Posterior vena cava (tissue), 2 donors: Measurements from ENCODE around the gene FCGR2B. TPM values are rescaled to one million over a fixed set of nuclear protein-coding genes. Genes with fewer than 3 reads are reported as not detected.
"Not testable (repeated sequence)": the region's sequence is repeated elsewhere in the genome, so short reads cannot be mapped to it uniquely, and the experiment has no call there.

Experiments
- DNase-seq: peaks from one replicate; pipeline ENCODE4 v3.0.0-alpha.2; 2020; ENCODE audit warnings: low spot score
- intact Hi-C, 2 donors: fragments of 100-400 bp; cut with DNase I; formaldehyde crosslinking; loops; one replicate each; pipeline versions ENCODE4 v1.14.1 to v1.14.2; 2022 to 2023
- total RNA-seq, 2 donors: library from RNA; stranded (reverse); fragmentation: NEBNext Ultra II Directional; extraction: Animal tissue kit (Norgen Biotek cat#: 25700); gene quantifications; one replicate each; pipeline ENCODE4 v1.2.1, GENCODE V29; 2021
- donor health status: DM: yes; HTN: yes; CAD: no.
- donor health status: DM: yes; HTN: yes; CAD: no.

Gene FCGR2B
- total RNA-seq, 2 donors from 2014 or later, result 7.4 to 33.0 TPM

GRCh38 chr1:161691846-161692245 is 28.9 kb downstream of the FCGR2B start:
- DNase-seq, result no peak
- intact Hi-C loops, result no loop called here

- intact Hi-C loops, DNase-seq: not testable (repeated sequence)
Measured at GRCh38 chr1:161693020-161693712, 30.2 kb downstream of the FCGR2B start.

- DNase-seq, intact Hi-C loops: not testable (repeated sequence)
Measured at GRCh38 chr1:161698302-161698701, 35.4 kb downstream of the FCGR2B start.

GRCh38 chr1:161702250-161702649 is 39.3 kb downstream of the FCGR2B start:
- intact Hi-C loops, result no loop called here
- no peak for DNase-seq

GRCh38 chr1:161705537-161705936 is 42.6 kb downstream of the FCGR2B start:
- intact Hi-C loops, result no loop called here
- no peak for DNase-seq

- DNase-seq, result no peak
- intact Hi-C loops, result no loop called here
Measured at GRCh38 chr1:161706113-161706481, 43.2 kb downstream of the FCGR2B start.

- intact Hi-C loops, result no loop called here
- no peak for DNase-seq
Measured at GRCh38 chr1:161706482-161707347, 43.8 kb downstream of the FCGR2B start, which contains the start of gene FCRLA. Gene FCRLA (plus strand): TSS chr1:161707229. CDS start chr1:161707265, 36 bp downstream.

GRCh38 chr1:161707503-161707902 is 44.6 kb downstream of the FCGR2B start:
- DNase-seq, result no peak
- intact Hi-C loops, result no loop called here

- DNase-seq, result no peak
- intact Hi-C loops, result no loop called here
Measured at GRCh38 chr1:161709373-161709772, 46.4 kb downstream of the FCGR2B start.

GRCh38 chr1:161710560-161710959 is 47.6 kb downstream of the FCGR2B start:
- intact Hi-C loops, result no loop called here

GRCh38 chr1:161718559-161719324 is 55.8 kb downstream of the FCGR2B start:
- intact Hi-C loops, result no loop called here

More at GRCh38 chr1:161710560-161710959, 47.6 kb downstream of the FCGR2B start:
- no peak for DNase-seq

GRCh38 chr1:161719325-161719611 is 56.3 kb downstream of the FCGR2B start:
- intact Hi-C loops, result no loop called here
- no peak for DNase-seq

More at GRCh38 chr1:161718559-161719324, 55.8 kb downstream of the FCGR2B start:
- no peak for DNase-seq

- no peak for DNase-seq
- intact Hi-C loops, result no loop called here
Measured at GRCh38 chr1:161720422-161720821, 57.5 kb downstream of the FCGR2B start.

- intact Hi-C loops, result no loop called here
- DNase-seq, result no peak
Measured at GRCh38 chr1:161720956-161721737, 58.2 kb downstream of the FCGR2B start, which contains the start of gene FCRLB. Gene FCRLB (plus strand): TSS chr1:161721544. CDS start chr1:161722673, 1,129 bp downstream.

GRCh38 chr1:161721738-161722343 is 58.9 kb downstream of the FCGR2B start:
- DNase-seq, result no peak
- intact Hi-C loops, result no loop called here

- intact Hi-C loops, result no loop called here
- no peak for DNase-seq
Measured at GRCh38 chr1:161722406-161722805, 59.5 kb downstream of the FCGR2B start.

GRCh38 chr1:161723459-161724141 is 60.7 kb downstream of the FCGR2B start:
- no peak for DNase-seq
- intact Hi-C loops, result no loop called here

- DNase-seq, intact Hi-C loops: not testable (repeated sequence)
Measured at GRCh38 chr1:161725258-161725907, 62.4 kb downstream of the FCGR2B start.
